OCI-LY7 (cell line): ENCODE results near the gene APEX1.

Experiments
- EZH2phosphoT487 ChIP-seq: fragments of 200-600 bp; sonication (generic); IDR thresholded peaks from 2 replicates; pipeline ENCODE4 v1.6.1; 2018; ENCODE audit warnings: low read depth, borderline replicate concordance, mild to moderate bottlenecking, mixed run types, antibody characterized with exemption, low read length, moderate library complexity, mixed read lengths
- TF ChIP-seq, protein P1 (sequence below): fragments of 200-600 bp; sonication (generic); conservative IDR thresholded peaks from 2 replicates; pipeline ENCODE4 v1.5.1; 2014; ENCODE audit warnings: mild to moderate bottlenecking, antibody characterized with exemption, low read length, moderate library complexity, mixed read lengths

- TF ChIP-seq, protein P1, sequence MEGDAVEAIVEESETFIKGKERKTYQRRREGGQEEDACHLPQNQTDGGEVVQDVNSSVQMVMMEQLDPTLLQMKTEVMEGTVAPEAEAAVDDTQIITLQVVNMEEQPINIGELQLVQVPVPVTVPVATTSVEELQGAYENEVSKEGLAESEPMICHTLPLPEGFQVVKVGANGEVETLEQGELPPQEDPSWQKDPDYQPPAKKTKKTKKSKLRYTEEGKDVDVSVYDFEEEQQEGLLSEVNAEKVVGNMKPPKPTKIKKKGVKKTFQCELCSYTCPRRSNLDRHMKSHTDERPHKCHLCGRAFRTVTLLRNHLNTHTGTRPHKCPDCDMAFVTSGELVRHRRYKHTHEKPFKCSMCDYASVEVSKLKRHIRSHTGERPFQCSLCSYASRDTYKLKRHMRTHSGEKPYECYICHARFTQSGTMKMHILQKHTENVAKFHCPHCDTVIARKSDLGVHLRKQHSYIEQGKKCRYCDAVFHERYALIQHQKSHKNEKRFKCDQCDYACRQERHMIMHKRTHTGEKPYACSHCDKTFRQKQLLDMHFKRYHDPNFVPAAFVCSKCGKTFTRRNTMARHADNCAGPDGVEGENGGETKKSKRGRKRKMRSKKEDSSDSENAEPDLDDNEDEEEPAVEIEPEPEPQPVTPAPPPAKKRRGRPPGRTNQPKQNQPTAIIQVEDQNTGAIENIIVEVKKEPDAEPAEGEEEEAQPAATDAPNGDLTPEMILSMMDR, result no peak
- no peak for TF ChIP-seq EZH2phosphoT487
Observed at GRCh38 chr14:20460458-20461224, 5.6 kb downstream of the APEX1 start.
